ENCODE data around the gene PTTG2. TPM values are rescaled to one million over a fixed set of nuclear protein-coding genes. Genes with fewer than 3 reads are reported as not detected.

The PTTG2 gene
- total and polyA plus RNA-seq, 2 experiments from 2014 or later = 1.1 TPM; not detected in 1

- TF ChIP-seq, protein P1, sequence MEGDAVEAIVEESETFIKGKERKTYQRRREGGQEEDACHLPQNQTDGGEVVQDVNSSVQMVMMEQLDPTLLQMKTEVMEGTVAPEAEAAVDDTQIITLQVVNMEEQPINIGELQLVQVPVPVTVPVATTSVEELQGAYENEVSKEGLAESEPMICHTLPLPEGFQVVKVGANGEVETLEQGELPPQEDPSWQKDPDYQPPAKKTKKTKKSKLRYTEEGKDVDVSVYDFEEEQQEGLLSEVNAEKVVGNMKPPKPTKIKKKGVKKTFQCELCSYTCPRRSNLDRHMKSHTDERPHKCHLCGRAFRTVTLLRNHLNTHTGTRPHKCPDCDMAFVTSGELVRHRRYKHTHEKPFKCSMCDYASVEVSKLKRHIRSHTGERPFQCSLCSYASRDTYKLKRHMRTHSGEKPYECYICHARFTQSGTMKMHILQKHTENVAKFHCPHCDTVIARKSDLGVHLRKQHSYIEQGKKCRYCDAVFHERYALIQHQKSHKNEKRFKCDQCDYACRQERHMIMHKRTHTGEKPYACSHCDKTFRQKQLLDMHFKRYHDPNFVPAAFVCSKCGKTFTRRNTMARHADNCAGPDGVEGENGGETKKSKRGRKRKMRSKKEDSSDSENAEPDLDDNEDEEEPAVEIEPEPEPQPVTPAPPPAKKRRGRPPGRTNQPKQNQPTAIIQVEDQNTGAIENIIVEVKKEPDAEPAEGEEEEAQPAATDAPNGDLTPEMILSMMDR (conservative IDR thresholded peaks at IDR 0.05; ENCODE audit: low read depth in 2 of 2) = no peak
- TF ChIP-seq ZNF331 (CRISPR knock-in tag; IDR thresholded peaks at IDR 0.05; ENCODE audit: low read depth) = no peak
- no peak for TF ChIP-seq EZH2phosphoT487 (IDR thresholded peaks at IDR 0.05; ENCODE audit: unreplicated experiment)
Observed at GRCh38 chr4:37995299-37995821, 35.2 kb downstream of the PTTG2 start (continued).

DNA sequence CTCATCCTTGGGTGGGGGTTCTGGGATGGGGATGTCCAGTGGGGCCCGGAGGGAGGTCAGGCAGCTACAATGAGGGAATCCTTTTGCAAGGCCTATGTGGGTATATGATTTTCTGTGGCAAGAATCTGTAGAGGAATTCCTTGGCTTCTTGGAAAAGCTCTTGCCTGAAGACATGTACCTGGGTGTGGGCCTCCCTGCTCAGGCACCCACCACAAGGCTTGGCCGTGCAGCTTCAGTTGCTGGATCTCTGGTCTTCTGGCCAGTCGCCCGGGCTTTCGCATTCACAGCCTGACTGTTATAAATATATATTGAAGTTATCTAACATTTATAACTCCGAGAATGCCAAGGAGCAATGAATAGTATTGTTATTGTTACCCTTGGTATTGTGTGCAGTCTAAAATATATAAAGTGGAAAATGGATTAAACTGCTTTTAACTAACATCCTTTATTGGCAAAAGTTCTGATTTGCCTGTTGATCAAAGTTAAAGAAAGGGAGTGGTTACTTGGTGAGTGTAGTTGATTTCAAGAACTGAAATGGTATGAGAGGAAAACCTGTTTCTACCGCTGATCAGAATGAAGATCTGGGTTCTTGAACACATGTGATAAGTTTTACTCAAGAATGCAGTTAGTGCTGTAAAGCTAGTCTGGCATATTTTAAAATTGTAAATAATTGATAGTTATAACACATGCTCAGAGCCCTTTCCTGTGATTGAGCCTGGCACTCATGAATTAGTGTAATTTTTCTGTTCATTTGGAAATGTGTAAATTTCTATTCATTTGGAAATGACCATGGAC lies 36.0 kb downstream of the PTTG2 start:
- Mint-ChIP-seq H3K27ac (no peak overlapping the region), H3K9me3 (peaks cover 3% of the 10 kb centered on the region; the same call in 2 of the 3 replicates), H3K27me3 (ENCODE audit: insufficient read depth, low read depth, poor library complexity) (peaks cover 6% of the 10 kb centered on the region), H3K4me3 (no peak overlapping the region), H3K4me1 (peaks cover 56% of the 10 kb centered on the region), H3K36me3 (ENCODE audit: low read depth) (peaks cover 4% of the 10 kb centered on the region; the same call in 2 of the 3 replicates)
- Histone ChIP-seq H3K4me3 (no peak overlapping the region), H3K9me2 (ENCODE audit: insufficient read depth) (no peaks in the 10 kb centered on the region), H3K27me3 (ENCODE audit: insufficient read depth) (no peaks in the 10 kb centered on the region), H4K20me1 (replicated peaks; ENCODE audit: insufficient read depth) (no peaks in the 10 kb centered on the region), H3K36me3 (ENCODE audit: insufficient read depth) (no peaks in the 10 kb centered on the region), H3F3A (replicated peaks; ENCODE audit: low read depth) (no peaks in the 10 kb centered on the region), H3K4me2 (no peak overlapping the region), H3K79me2 (replicated peaks; ENCODE audit: insufficient read depth) (peaks cover 87% of the 10 kb centered on the region), H3K27ac (ENCODE audit: low read depth) (no peak overlapping the region), H2AFZ (no peak overlapping the region), H3K4me1 (ENCODE audit: insufficient read depth) (peaks cover 26% of the 10 kb centered on the region)
- ATAC-seq (no peak), DNase-seq (ENCODE audit: low spot score) (no peak)
- TF ChIP-seq, protein P1 (conservative IDR thresholded peaks at IDR 0.05; ENCODE audit: low read depth in 2 of 2) = no peak
- TF ChIP-seq CREB1 (CRISPR knock-in tag; IDR thresholded peaks at IDR 0.05; ENCODE audit: low read depth) (no peak), POLR2AphosphoS5 (IDR thresholded peaks at IDR 0.05; ENCODE audit: low read depth) (no peak), REST (IDR thresholded peaks at IDR 0.05; ENCODE audit: unreplicated experiment) (no peak), EZH2 (IDR thresholded peaks at IDR 0.05; ENCODE audit: low read depth, unreplicated experiment) (no peak)
